OCI-LY3 (cell line): ENCODE measurements around the gene MAP4K5.

Experiments used
- CTCF ChIP-seq: fragments of 200-600, 300-600 bp; sonication (generic); IDR thresholded peaks from 2 replicates; pipeline ENCODE4 v1.5.1; 2014; ENCODE audit warnings: antibody characterized with exemption, low read length, low read depth
- EZH2phosphoT487 ChIP-seq: fragments of 200-600 bp; shearing (Covaris generic); IDR thresholded peaks from 2 replicates; pipeline ENCODE4 v1.6.1; 2018; ENCODE audit warnings: antibody characterized with exemption, mixed run types, low read depth

- TF ChIP-seq CTCF (no peak), EZH2phosphoT487 (no peak)
These were observed 1.4 kb upstream of the MAP4K5 start for GRCh38 chr14:50533806-50534205.
